ENCODE data around the gene FOXP1.

DNA sequence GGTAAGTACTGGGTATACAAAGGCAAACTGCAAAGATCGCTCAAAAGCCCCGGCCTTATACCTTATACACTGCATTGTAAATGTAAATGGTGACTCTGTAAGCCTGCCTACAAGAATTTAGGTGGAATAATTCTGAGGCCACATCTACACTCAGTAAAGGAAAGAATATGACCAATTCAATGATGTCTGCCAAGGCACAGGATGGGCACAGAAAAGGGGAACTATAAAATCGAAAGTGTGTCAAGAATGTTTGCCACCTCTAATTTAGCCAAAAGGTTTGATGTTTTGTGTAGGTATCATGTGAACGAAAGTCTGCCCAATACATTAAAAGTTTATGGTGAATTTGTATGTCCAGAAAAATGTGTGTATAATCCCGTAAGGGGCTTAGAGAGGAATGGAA is 96.1 kb downstream of the FOXP1 start:
- no peak for TF ChIP-seq CSDC2 (CRISPR knock-in tag; IDR thresholded peaks at IDR 0.05)
- TF ChIP-seq GLIS3 (CRISPR knock-in tag; IDR thresholded peaks at IDR 0.05), result no peak
- no peak for TF ChIP-seq ZNF70 (CRISPR knock-in tag; IDR thresholded peaks at IDR 0.05)
- no peak for TF ChIP-seq ZFP3 (CRISPR knock-in tag; IDR thresholded peaks at IDR 0.05)
- TF ChIP-seq, protein P1, sequence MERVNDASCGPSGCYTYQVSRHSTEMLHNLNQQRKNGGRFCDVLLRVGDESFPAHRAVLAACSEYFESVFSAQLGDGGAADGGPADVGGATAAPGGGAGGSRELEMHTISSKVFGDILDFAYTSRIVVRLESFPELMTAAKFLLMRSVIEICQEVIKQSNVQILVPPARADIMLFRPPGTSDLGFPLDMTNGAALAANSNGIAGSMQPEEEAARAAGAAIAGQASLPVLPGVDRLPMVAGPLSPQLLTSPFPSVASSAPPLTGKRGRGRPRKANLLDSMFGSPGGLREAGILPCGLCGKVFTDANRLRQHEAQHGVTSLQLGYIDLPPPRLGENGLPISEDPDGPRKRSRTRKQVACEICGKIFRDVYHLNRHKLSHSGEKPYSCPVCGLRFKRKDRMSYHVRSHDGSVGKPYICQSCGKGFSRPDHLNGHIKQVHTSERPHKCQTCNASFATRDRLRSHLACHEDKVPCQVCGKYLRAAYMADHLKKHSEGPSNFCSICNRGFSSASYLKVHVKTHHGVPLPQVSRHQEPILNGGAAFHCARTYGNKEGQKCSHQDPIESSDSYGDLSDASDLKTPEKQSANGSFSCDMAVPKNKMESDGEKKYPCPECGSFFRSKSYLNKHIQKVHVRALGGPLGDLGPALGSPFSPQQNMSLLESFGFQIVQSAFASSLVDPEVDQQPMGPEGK (CRISPR knock-in tag; IDR thresholded peaks at IDR 0.05; ENCODE audit: borderline replicate concordance), result no peak
- TF ChIP-seq ZFP30 (CRISPR knock-in tag; IDR thresholded peaks at IDR 0.05), result no peak
- TF ChIP-seq ESRRG (CRISPR knock-in tag; IDR thresholded peaks at IDR 0.05), result no peak
- TF ChIP-seq SNAI2 (CRISPR knock-in tag; IDR thresholded peaks at IDR 0.05), result no peak
- no peak for TF ChIP-seq BACH2 (CRISPR knock-in tag; IDR thresholded peaks at IDR 0.05; ENCODE audit: borderline replicate concordance)
- TF ChIP-seq, protein P2, sequence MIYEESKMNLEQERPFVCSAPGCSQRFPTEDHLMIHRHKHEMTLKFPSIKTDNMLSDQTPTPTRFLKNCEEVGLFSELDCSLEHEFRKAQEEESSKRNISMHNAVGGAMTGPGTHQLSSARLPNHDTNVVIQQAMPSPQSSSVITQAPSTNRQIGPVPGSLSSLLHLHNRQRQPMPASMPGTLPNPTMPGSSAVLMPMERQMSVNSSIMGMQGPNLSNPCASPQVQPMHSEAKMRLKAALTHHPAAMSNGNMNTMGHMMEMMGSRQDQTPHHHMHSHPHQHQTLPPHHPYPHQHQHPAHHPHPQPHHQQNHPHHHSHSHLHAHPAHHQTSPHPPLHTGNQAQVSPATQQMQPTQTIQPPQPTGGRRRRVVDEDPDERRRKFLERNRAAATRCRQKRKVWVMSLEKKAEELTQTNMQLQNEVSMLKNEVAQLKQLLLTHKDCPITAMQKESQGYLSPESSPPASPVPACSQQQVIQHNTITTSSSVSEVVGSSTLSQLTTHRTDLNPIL (CRISPR knock-in tag; IDR thresholded peaks at IDR 0.05; ENCODE audit: low read depth), result no peak
- TF ChIP-seq OSR1 (CRISPR knock-in tag; IDR thresholded peaks at IDR 0.05), result no peak
- TF ChIP-seq ISL1 (CRISPR knock-in tag; IDR thresholded peaks at IDR 0.05), result no peak
- TF ChIP-seq PPARA (CRISPR knock-in tag; IDR thresholded peaks at IDR 0.05; ENCODE audit: borderline replicate concordance), result no peak
- TF ChIP-seq, protein P3, sequence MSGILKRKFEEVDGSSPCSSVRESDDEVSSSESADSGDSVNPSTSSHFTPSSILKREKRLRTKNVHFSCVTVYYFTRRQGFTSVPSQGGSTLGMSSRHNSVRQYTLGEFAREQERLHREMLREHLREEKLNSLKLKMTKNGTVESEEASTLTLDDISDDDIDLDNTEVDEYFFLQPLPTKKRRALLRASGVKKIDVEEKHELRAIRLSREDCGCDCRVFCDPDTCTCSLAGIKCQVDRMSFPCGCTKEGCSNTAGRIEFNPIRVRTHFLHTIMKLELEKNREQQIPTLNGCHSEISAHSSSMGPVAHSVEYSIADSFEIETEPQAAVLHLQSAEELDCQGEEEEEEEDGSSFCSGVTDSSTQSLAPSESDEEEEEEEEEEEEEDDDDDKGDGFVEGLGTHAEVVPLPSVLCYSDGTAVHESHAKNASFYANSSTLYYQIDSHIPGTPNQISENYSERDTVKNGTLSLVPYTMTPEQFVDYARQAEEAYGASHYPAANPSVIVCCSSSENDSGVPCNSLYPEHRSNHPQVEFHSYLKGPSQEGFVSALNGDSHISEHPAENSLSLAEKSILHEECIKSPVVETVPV (CRISPR knock-in tag; IDR thresholded peaks at IDR 0.05), result no peak

Data from SK-N-SH treated with all-trans-retinoic acid at 6 μM for 48 hours (cell line).